ENCODE data around the gene TSPAN32.

GRCh38 chr11:2310786-2311352, 9.1 kb downstream of the TSPAN32 start:
- TF ChIP-seq TEAD4 (IDR thresholded peaks at IDR 0.05) (no peak), TAF1 (IDR thresholded peaks at IDR 0.05; ENCODE audit: low read depth) (no peak), RAD21 (IDR thresholded peaks at IDR 0.05; ENCODE audit: low read depth) (no peak), MAX (IDR thresholded peaks at IDR 0.05) (no peak), REST (IDR thresholded peaks at IDR 0.05; ENCODE audit: low read depth) (no peak)

All from Ishikawa (cell line).